ENCODE results near the gene TNFRSF1A.

The TNFRSF1A gene

DNA sequence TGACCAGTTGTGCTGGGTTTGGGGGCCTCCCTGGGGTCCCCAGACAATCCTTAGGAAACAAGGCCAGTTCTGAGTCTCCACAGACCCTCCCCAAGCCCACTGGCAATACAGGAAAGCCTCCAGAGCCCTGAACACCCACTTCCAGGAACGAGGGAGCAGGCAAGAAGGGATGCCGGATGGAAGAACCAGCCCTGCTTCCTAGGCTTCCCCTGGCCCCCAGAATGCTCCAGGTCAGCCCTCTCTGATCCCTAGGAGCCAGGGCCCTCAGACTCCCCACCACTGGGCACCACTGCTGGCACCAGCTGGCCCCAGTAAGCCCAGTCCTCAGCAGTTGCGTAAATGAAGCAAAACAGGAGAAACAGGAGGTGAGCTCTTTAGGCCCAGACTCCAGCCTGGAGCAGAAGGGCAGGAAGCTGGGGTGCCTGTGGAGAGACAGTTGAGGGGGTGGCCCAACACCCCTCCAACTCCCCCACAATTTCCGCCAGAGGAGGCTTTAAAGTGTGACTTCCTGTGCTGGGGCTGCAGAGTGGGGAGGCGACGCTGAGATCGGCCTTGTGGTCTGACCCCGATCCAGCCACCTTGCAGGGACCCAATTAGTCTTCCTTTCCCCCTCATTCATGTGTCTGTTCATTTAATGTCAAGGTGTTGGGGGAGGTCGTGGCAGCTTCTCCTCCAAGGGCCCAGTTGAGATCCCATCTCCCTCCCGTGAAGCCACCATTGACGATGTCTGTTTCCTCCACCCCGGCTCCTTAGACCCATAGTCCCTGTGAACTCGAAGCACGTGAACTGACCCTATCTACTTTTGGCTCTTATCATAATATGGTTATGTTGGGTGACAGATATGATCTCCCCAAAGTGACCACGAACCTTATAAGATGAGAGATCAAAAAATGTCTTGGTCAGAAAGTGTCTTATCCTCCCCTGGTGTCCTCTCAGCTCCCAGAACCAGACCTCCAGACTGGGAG lies 4.7 kb downstream of the TNFRSF1A start:
- DNase-seq = peak; percentile 73

DNA sequence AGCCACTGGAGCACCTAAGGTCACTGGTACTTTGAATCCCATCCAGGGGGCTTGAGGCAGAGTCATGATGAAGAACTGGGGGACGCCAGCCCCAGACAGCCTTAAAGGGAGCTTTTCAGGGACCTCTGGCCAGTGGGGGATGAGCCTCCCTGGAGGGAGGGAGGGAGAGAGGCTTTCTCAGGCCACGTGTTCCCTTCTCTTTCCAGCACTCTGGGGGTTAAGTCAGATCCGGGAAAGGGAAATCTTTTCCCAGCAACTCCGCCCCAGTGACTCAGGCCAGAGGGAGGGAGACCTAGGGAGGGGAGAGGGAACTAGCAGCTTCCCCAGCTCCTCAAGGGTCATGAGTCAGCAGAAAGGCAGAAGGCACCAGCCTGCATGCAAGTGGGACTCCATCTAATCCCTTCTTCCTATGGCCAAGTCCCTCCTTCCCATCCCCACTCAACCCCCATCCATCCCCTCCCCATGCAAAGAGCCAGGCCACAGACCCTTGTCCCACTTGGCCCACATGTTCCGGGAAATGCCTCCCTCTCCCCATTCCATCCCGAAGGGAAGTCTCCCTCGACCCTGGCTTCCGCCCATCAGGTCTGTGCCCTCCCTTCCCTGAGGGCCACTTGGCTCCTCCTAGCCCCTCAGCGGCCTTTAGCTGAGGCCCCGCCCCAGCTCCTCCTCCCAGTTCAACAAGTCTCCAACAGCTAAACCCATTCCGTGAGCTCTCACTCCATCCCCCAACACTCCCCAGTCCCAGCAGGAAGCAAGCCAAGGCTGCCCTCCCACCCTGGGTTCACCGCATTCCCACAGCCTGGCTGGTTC lies 5.6 kb downstream of the TNFRSF1A start:
- DNase-seq = peak; percentile 48

DNA sequence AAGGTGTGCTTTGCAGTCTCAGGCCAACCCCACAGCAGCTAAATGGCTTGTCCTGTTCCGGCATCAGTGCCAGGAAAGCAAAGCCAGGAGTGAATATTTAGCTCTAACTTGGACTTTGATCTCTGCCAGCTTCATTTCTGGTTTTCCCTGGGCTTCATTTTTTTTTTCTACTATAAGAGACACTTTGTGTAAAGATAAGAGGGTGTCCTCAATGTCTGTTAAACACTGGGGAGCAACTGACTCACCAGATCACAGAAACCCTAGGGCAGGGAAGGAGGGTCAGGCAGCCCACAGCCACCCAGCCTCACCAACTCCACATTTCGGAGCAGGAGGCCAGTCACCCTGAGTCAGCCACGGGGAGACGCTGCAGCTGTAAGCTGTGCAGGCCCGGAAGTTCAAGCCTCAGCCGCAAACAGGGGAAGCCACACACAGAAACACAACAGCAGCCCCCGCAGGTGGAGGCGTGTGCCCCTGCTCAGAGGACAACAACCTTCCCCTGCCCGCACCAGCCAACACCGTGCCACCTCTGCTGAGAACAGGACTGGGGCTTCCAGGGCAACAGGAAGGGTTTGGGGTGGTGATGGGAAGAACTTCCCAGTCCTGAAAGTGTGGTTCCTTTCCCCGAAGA lies 6.3 kb downstream of the TNFRSF1A start:
- peak; percentile 92 for DNase-seq

DNA sequence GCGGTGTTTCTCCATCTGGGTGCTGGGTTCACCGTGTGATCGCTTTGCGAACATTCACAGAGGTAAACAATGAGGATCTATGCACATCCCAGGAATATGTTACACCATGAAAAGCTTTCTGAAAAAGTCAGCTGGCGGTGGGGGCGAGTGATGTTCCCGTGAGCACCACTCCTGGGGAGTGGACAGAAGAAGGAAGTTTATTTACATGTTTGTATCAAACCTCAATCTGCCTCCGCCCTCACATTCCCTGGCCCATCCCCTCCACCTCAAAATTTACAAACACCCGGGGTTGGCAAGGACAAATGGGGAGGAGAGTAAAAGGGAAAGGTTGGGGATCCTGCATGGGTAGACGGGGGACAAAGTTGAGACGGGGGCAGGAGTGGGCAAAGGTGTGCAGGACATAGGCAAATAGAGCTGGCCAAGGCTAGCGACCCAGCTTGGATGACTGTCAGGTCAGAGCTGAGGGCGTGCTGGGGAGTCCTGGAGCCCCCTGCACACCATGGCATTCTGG lies 6.9 kb downstream of the TNFRSF1A start:
- no peak for DNase-seq

DNA sequence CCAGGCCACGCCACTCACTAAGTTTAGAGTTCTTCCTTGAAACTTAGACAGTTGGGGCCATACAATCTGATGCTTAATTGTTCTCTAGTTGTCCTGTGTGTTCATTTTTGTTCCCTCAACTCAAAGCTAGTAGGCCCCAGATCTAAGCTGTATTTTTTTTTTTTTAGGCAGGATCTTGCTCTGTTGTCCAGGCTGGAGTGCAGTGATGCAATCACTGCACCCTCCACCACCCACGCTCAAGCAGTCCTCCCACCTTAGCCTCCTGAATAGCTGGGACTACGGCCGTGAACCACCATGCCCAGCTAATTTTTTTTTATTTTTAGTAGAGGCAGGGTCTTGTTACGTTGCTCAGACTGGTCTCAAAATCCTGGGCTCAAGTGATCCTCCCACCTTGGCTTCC lies 7.5 kb downstream of the TNFRSF1A start:
- no peak for DNase-seq

DNA sequence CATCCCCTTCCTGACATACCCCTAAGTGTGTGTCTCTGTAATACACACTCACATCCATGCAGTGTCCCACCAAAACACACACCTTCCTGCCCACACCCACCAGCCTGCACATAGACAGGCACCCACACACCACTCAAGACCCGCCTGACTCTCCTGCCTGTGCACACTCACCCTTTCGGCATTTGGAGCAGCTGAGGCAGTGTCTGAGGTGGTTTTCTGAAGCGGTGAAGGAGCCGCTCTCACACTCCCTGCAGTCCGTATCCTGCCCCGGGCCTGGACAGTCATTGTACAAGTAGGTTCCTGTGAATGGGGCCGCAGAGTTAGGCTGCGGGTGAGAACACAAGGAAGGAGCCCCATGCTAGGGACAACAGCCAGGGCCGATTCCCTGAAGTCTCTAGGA lies 8.3 kb downstream of the TNFRSF1A start:
- no peak for DNase-seq

DNA sequence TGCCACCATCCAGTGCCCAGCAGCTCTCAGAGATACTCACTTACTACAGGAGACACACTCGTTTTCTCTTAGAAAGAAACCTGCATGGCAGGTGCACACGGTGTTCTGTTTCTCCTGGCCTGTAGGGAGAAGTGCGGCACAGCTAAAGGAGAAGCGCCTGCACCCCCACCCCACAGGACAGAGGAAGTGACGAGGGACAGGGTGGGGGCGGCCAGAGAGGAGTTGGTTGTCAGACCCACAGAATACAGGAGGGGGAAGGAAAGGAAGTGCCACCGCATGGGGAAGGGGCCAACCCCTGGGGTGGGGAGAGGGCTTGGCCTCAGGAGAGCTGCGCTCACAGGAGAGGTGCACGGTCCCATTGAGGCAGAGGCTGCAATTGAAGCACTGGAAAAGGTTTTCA lies 8.8 kb downstream of the TNFRSF1A start:
- DNase-seq = no peak

DNA sequence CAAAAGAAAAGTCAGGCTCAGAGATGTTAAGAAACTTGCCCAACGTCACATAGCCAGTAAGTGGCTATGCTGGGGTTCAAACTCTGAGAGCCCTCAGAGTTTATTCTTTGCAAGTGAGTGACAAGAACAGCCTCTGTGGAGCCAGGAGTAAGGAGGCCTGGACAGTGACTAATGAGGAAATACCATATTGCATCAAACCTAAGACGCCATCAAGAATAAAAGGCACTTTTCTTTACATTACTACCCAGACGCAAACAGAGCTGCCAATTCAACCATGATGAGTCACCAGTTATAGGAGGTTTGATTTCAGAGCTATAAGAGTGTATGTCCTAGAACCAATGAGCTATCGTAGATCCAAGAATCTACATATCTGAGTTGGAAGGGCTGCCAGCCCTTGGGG lies 9.4 kb downstream of the TNFRSF1A start:
- DNase-seq = no peak

DNA sequence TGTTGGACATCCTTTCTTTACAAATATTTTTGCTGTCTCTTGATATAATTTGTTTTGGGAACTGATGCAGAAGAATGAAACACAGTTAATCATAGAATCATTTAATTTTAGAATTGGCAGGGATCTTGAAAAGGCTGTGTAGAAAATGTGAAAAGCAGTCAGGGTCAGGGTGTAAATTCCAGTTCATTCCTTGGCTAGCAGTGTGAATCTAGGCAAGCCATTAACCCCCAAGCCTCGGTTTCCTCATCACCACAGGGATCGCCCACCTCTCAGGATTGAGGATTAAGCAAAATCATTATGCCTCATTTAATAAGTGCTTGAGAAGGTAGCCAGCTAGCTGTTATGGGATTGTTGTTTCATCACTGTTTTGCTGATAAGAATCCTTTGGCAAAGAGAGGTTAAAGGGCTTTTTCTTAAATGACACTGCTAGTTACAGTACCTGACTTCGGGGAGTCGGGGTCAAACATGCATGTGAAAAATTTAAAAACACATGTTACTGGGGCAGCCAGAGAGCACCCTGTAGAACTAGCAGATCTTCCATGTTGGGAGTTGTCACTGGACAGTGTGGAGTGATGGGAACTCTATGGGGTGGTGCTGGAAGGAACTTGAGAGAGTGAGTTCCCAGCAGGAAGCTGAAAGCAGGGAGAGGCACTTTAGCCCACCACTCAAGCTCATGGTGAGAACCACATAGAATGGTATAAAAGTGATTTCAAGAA lies 10.7 kb downstream of the TNFRSF1A start:
- no peak for DNase-seq

DNA sequence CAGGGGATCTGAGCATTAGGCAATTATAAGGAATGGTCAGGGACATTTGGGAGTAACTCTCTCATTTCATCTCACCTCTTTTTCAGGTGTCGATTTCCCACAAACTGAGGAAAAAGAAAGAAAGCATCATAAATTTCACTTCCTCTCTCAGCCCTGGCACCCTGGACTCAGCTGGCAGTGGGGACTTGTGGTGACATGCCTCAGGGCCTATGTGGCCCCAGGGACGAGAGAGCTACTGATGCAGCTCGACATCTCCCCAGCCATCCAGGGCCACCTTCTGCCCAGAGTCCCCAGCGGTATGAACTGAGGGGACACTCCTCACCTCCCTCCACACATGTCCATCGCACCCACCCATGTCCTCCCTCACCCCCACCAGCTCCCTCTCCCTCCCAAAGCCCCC lies 11.7 kb downstream of the TNFRSF1A start:
- DNase-seq = no peak

DNA sequence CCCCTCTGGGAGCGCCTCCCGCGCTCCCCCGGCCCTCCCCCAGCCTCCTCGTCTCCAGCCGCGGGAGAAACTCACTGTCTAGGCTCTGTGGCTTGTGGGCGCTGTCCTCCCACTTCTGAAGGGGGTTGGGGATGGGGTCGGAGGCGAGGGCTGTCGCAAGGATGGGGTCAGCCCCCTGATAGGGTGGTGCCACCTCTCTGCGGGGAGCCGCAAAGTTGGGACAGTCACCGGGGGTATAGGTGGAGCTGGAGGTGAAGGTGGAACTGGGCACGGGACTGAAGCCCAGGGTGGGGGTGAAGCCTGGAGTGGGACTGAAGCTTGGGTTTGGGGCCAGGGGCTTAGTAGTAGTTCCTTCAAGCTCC lies 12.2 kb downstream of the TNFRSF1A start:
- no peak for DNase-seq

DNA sequence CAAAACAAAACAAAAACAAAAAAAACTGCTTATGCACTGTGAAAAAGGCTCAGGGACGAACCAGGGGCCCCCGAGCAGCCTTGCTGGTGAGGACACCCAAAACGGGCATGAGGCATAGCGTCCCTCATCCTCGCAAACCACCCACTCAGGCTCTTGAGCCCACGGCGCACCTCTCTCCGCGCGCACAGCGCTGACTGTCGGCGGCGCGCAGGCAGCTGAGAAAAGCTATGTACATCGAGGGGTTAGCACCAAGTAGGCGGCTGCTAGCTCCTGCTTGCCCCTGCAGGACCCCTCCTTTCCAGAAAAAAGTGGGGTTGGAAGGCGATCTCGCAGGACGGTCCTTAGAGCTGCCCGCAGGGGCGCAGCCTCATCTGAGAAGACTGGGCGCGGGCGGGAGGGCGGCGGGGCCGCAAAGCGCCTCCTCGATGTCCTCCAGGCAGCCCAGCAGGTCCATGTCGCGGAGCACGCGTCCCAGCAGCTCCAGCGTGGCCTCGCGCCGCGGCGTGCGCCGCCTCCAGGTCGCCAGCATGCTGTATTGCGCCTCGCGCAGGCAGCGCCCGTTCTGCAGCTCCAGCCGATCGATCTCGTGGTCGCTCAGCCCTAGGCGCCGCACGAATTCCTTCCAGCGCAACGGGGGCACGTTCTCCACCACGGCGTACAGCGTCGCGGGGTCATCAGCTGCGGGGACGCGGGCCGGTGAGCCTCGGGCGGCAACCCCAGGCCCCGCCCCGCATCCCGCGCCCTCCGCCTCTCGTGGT lies 12.8 kb downstream of the TNFRSF1A start:
- no peak for DNase-seq

DNA sequence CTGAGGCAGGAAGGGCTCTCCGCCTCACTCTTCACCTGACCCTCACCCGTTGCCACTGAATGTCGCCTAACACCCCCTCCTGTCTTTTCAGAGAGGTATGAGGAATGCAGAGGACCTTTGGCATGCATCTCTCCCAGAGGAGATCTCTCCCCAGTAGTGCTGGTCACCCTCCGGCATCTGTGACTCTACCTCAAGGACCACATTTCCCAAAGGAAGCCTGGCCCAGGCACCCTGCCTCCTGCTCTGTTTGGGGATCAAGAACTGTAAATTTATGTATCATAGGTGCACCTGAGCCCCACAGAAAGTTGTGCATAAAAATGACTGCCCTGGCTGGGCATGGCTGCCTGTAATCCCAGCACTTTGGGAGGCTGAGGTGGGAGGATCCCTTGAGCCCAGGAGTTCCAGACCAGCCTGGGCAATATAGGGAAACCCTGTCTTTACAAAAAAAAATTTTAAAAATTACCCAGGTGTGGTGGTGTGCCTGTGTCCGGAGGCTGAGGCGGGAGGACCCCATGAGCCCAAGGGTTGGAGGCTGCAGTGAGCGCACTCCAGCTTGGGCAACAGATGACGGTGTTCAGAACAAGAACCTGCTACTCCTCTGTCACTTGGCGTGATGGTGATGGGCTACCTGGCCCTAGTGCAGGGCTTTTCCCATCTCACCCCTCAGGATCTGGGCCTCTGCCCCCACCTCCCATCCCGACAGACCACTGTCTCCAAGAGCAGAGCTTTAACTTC lies 13.7 kb downstream of the TNFRSF1A start:
- no peak for DNase-seq

DNA sequence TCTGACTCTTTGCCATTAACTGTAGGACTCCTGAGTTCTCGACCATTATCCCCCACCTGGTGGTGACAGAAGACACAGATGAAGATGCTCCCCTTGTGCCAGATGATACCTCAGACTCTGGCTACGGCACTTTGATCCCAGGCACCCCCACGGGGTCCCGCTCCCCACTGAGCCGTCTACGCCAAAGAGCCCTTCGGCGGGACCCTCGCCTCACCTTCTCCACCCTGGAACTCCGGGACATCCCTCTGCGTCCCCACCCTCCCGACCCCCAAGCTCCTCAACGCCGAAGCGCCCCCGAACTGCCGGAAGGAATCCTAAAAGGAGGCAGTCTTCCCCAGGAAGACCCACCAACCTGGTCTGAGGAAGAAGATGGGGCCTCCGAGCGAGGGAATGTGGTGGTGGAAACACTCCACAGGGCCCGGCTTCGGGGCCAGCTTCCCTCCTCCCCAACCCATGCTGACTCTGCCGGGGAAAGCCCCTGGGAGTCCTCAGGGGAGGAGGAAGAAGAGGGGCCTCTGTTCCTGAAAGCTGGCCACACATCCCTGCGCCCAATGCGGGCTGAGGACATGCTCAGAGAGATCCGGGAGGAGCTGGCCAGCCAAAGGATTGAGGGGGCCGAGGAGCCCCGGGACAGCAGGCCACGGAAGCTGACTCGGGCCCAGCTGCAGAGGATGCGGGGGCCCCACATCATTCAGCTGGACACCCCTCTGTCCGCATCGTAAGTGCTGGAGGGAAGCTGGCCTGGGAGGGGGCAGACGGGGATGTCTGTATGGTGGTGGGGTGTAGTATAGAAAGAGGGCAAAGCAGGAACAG lies 14.4 kb downstream of the TNFRSF1A start:
- DNase-seq = no peak

DNA sequence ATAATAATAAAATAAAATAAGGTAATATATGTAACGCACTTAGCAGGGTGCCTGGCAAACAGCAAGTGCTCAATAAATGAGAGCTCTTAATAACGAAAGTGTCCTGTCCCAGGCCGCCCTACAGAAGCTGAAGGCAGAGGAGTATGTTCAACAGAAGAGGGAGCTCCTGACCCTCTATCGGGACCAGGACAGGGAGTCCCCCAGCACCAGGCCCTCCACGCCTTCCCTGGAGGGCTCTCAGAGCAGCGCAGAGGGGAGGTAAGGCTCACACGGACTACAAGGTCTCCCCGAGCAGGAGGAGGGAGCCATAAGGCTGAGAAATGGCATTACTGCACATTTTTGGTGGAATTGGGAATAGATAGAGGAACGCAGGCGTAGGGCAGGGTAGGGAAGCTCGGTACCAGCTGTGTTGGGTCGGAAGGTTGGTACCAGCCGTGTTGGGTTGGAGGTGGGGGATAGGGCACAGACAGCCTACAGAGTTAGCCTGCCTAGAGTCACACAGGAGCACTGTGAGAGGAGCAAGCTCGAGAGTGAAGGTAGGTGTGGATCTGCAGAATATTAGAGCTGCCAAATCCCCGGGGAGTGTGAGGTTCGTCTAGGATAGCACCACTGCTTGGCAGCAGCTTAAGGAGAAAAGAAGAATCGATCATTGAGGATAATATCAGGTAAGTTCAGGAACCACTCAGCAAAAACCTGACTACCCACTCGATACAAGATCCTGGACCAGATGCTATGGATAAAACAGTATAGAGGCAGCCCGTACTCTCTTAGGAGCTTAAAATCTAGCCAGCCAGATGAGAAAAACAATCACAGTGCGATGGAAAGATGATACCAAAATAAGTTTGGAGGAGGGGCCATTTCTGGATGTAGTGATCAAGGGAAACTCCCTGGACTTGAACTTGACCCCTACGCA lies 15.3 kb downstream of the TNFRSF1A start:
- DNase-seq = no peak

DNA sequence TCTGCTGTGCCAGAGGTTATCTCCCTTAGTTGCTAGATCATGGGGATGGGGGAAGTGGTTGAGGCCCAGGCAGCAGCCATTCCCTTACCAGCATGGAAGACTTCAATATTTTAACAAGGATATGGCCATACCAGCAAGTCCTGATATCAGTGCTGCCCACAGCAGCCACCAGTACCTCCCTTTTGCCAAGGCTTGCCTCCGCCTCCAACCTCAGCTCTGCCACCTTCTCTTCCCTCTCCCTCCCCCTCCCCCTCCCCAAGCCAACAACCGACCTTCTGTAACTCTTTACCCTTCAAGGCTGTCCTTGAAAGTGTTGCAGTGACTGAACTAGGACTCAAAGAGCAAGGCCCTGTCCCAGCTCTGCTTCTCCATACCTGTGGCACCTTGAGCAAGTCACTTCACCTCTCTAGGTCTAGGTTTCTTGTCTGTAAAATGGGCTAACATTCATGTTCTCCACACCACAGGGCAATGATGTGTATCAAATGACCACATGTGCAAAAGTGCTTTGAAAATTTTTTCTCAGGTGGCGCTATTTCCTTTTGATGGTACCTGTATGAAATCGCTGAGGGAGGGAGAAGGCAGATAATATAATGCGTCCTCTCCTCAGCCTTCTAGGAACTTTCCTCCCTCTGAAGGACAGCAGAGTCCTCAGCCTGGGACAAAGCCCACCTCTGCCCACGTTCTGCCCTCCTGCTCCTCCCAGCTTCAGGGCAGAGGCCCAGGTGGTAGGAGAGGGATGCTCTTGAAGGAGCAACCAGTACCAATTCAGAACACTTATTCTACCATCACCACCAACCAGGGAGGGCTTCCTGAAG lies 16.7 kb downstream of the TNFRSF1A start:
- no peak for DNase-seq

DNA sequence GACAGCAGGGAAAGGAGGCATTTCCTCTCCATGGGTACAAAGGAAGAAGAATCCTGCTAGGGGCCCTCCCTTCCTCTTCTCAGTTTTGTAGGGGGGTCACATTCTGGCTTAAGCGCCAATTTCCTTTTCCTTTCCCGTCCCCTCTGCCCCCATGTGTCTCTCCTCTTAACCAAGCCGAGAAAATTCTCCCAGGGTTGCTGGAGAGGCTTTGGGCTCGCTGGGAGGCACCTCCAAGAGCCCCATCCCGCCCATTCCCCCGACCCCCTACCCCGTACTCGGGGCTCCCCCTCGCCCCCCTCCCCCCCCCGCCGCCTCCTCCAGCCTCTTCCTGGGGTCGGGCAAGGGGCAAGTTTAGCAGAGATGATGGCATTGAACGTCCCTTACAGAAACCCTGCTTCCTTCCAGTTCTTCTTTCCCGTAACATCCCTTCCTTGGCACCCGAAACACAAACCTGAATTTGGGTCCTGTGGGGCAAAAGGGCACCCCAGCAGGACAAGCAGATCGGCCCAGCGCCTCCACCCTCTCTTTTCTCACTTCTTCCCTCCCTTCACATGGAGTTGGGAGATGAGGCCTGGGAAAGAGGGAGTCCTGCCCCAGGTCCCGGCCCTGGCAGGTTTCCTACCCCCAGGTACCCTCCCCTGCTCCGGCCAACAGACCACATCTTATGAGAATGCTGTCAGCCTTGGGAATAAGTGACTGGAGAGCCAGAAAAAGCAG lies 17.7 kb downstream of the TNFRSF1A start:
- DNase-seq = no peak

Data from CD4-positive, alpha-beta T cell treated with Interleukin-4 for 4 hours (primary cell).